Spleen (tissue), 11 donors: ENCODE data around the gene NEBL. TPM values are rescaled to one million over a fixed set of nuclear protein-coding genes. Genes with fewer than 3 reads are reported as not detected.

Experiments
- DNase-seq: peaks from one replicate; pipeline ENCODE4 v3.0.0-alpha.2; 2020
- H3K27ac ChIP-seq, 8 donors: fragments of 200-600 bp; sonication (generic) in 7 of 8; 1 replicate in 4 of 8; 2 replicates in 4 of 8; pipeline versions ENCODE4 v1.5.0 to v1.8.0; 2016 to 2021; ENCODE audit warnings: inconsistent platforms in 4 of 8, mild to moderate bottlenecking in 4 of 8, moderate library complexity in 1 of 8
- H3K27me3 ChIP-seq, 7 donors: fragments of 200-600 bp; sonication (generic) in 6 of 7; replicated peaks in 1 of 7; 1 replicate in 4 of 7; 2 replicates in 3 of 7; pipeline versions ENCODE4 v1.5.0 to v1.8.0; 2016 to 2021; ENCODE audit warnings: inconsistent platforms in 3 of 7, mild to moderate bottlenecking in 1 of 7
- H3K36me3 ChIP-seq, 6 donors: fragments of 200-600 bp; sonication (generic) in 5 of 6; 1 replicate in 4 of 6; 2 replicates in 2 of 6; pipeline versions ENCODE4 v1.5.0 to v1.8.0; 2016 to 2021; ENCODE audit warnings: inconsistent platforms in 2 of 6
- H3K4me1 ChIP-seq, 6 donors: fragments of 200-600 bp; sonication (generic) in 5 of 6; 1 replicate in 3 of 6; 2 replicates in 3 of 6; pipeline versions ENCODE4 v1.5.0 to v1.8.0; 2016 to 2021; ENCODE audit warnings: inconsistent platforms in 3 of 6
- H3K4me3 ChIP-seq, 8 donors: fragments of 200-600 bp; sonication (generic) in 7 of 8; 1 replicate in 4 of 8; 2 replicates in 4 of 8; pipeline versions ENCODE4 v1.5.0 to v1.8.0; 2016 to 2021; ENCODE audit warnings: inconsistent platforms in 4 of 8, mild to moderate bottlenecking in 4 of 8, moderate library complexity in 2 of 8
- H3K9me3 ChIP-seq, 8 donors: fragments of 200-600 bp; sonication (generic) in 7 of 8; 1 replicate in 4 of 8; 2 replicates in 4 of 8; pipeline versions ENCODE4 v1.5.0 to v1.8.0; 2016 to 2021; ENCODE audit warnings: inconsistent platforms in 4 of 8
- CTCF ChIP-seq, 11 experiments: fragments of 200-600 bp in 7 of 11; fragments of 450-650 bp in 4 of 11; sonication (generic) in 4 of 11; IDR thresholded peaks in 8 of 11; conservative IDR thresholded peaks in 3 of 11; 1 replicate in 7 of 11; 2 replicates in 4 of 11; pipeline versions ENCODE4 v1.4.0 to v1.8.0; 2016 to 2021; ENCODE audit warnings: antibody characterized with exemption in 11 of 11, inconsistent platforms in 4 of 11, mild to moderate bottlenecking in 1 of 11
- POLR2A ChIP-seq, 3 donors: fragments of 450-650 bp; IDR thresholded peaks; one replicate each; pipeline ENCODE4 v1.5.1; 2017; ENCODE audit warnings: antibody characterized with exemption in 3 of 3, mild to moderate bottlenecking in 1 of 3
- POLR2AphosphoS5 ChIP-seq, 3 donors: sonication (generic); formaldehyde crosslinking; IDR thresholded peaks; one replicate each; pipeline ENCODE4 v1.5.1; 2017; ENCODE audit warnings: antibody characterized with exemption in 3 of 3
- WGBS, 5 donors: extraction: QIAGEN DNeasy Blood & Tissue Kit in 3 of 5; methylation state at CpG; one replicate each; pipeline versions ENCODE4 v1.1.5 to v1.1.7; 2013 to 2018; 5-methylcytosine and 5-hydroxymethylcytosine counted together
- intact Hi-C: fragments of 100-400 bp; cut with DNase I; formaldehyde crosslinking; loops from one replicate; pipeline ENCODE4 v1.15.0; 2023; ENCODE audit warnings: low total_unique reads
- polyA plus RNA-seq, 3 donors: library from polyadenylated mRNA; stranded (reverse); fragments of 200-250 nt; gene quantifications; one replicate each; pipeline ENCODE4 v1.2.1, GENCODE V29; 2013
- total RNA-seq, 7 donors: library from RNA; depleted of rRNA in 3 of 7; stranded (reverse); fragments of >200 nt in 3 of 7; fragmentation: NEBNext Ultra II Directional in 4 of 7; extraction: Animal tissue kit (Norgen Biotek cat#: 25700) in 4 of 7; gene quantifications; one replicate each; pipeline versions ENCODE4 v1.1.0 to v1.2.1, GENCODE V29; 2016 to 2021
- donor health status: healthy with polysubstance abuse.
- donor health status: DM: no; HTN: no; CAD: no; lungs with moderate emphysema.
- donor health status: DM: no; HTN: no; CAD: no.
- donor health status: Bipolar disorder and iron deficiency.
- donor health status: healthy.
- donor health status: DM: no; HTN: no; CAD: no.
- donor health status: DM: yes; HTN: yes; CAD: no.

Gene NEBL
- total and polyA plus RNA-seq, 10 donors = 0.08 to 2.7 (median 0.54) TPM

GRCh38 chr10:20778008-20778757 is 118.9 kb downstream of the NEBL start:
- WGBS, 5 donors = 73 to 88% (median 79%) methylated on average over 7 of the region's 7 CpGs
- intact Hi-C loops = no loop called here
- no peak overlapping the region for H3K27ac ChIP-seq

GRCh38 chr10:20776384-20777118 is 120.6 kb downstream of the NEBL start:
- no peak for DNase-seq
- H3K4me3 ChIP-seq = no peak overlapping the region
- TF ChIP-seq CTCF (IDR thresholded peaks at IDR 0.05 in 8 of 11, conservative IDR thresholded peaks at IDR 0.05 in 3 of 11) (no peak), POLR2A (IDR thresholded peaks at IDR 0.05) (no peak), POLR2AphosphoS5 (IDR thresholded peaks at IDR 0.05) (no peak)
- H3K27me3 ChIP-seq = no peaks in the 10 kb centered on the region
- H3K4me1 ChIP-seq = no peaks in the 10 kb centered on the region
- no peaks in the 10 kb centered on the region for H3K36me3 ChIP-seq
- H3K27ac ChIP-seq = no peak overlapping the region
- intact Hi-C loops = no loop called here
- WGBS, 5 donors = 56 to 63% (median 60%) methylated on average over 5 of the region's 5 CpGs
- H3K9me3 ChIP-seq = no peaks in the 10 kb centered on the region

More at GRCh38 chr10:20778008-20778757, 118.9 kb downstream of the NEBL start:
- TF ChIP-seq CTCF (IDR thresholded peaks at IDR 0.05 in 8 of 11, conservative IDR thresholded peaks at IDR 0.05 in 3 of 11) (no peak), POLR2AphosphoS5 (IDR thresholded peaks at IDR 0.05) (no peak), POLR2A (IDR thresholded peaks at IDR 0.05) (no peak)
- Histone ChIP-seq H3K4me3 (no peak overlapping the region), H3K36me3 (no peaks in the 10 kb centered on the region), H3K9me3 (no peaks in the 10 kb centered on the region), H3K27me3 (no peaks in the 10 kb centered on the region), H3K4me1 (no peaks in the 10 kb centered on the region)
- no peak for DNase-seq

- 72 to 88% (median 77%) methylated on average over 2 of the region's 2 CpGs for WGBS, 5 donors
- Histone ChIP-seq H3K27me3 (no peaks in the 10 kb centered on the region), H3K4me3 (no peak overlapping the region), H3K27ac (no peak overlapping the region), H3K9me3 (no peaks in the 10 kb centered on the region), H3K4me1 (no peaks in the 10 kb centered on the region), H3K36me3 (no peaks in the 10 kb centered on the region)
- intact Hi-C loops = no loop called here
- no peak for DNase-seq
- TF ChIP-seq POLR2AphosphoS5 (IDR thresholded peaks at IDR 0.05) (no peak), CTCF (IDR thresholded peaks at IDR 0.05 in 8 of 11, conservative IDR thresholded peaks at IDR 0.05 in 3 of 11) (no peak), POLR2A (IDR thresholded peaks at IDR 0.05) (no peak)
Observed at GRCh38 chr10:20771051-20771450, 126.1 kb downstream of the NEBL start.

GRCh38 chr10:20769481-20769880 is 127.6 kb downstream of the NEBL start:
- no peaks in the 10 kb centered on the region for H3K4me1 ChIP-seq
- no peak overlapping the region for H3K27ac ChIP-seq
- no peak for DNase-seq
- no peaks in the 10 kb centered on the region for H3K36me3 ChIP-seq
- H3K4me3 ChIP-seq = no peak overlapping the region
- 53 to 71% (median 64%) methylated on average over 3 of the region's 3 CpGs for WGBS, 5 donors
- no peaks in the 10 kb centered on the region for H3K9me3 ChIP-seq
- H3K27me3 ChIP-seq = no peaks in the 10 kb centered on the region
- TF ChIP-seq POLR2AphosphoS5 (IDR thresholded peaks at IDR 0.05) = no peak
- no peak for TF ChIP-seq CTCF (IDR thresholded peaks at IDR 0.05 in 8 of 11, conservative IDR thresholded peaks at IDR 0.05 in 3 of 11)
- TF ChIP-seq POLR2A (IDR thresholded peaks at IDR 0.05) = no peak
- intact Hi-C loops = loop anchor here (10.0 kb wide), 1 partner anchor 955 kb away; the partner anchor contains the start of gene PLXDC2
